ENCODE results near the gene DCDC2B.

GRCh38 chr1:32208891-32209328 lies at the start of gene DCDC2B:
- TF ChIP-seq POLR2A (IDR thresholded peaks at IDR 0.05) (no peak), CTCF (IDR thresholded peaks at IDR 0.05 in 8 of 11, conservative IDR thresholded peaks at IDR 0.05 in 3 of 11) (no peak), POLR2AphosphoS5 (IDR thresholded peaks at IDR 0.05) (peak in 2 of 3 donors; percentile 23 to 64)
